Measurements from ENCODE around the gene FBXW10. TPM values are rescaled to one million over a fixed set of nuclear protein-coding genes. Genes with fewer than 3 reads are reported as not detected.

FBXW10 gene
- total RNA-seq, 1 experiment from 2014 or later: not detected

Small RNA genes lying within 50 kb of the gene (small RNA-seq; reads per million reads assigned to genes)
- not detected for gene AC026271.4

Other genes starting within 250 kb of the FBXW10 start
- not detected in 2 replicates for gene TBC1D28, start 99.7 kb upstream of the FBXW10 start, total RNA-seq (2014; rRNA removed; shearing (Covaris generic); ENCODE audit: low replicate concordance)
- 3.8 and 7.5 TPM in 2 replicates for gene FOXO3B, start 61.7 kb upstream of the FBXW10 start, total RNA-seq (2014; rRNA removed; shearing (Covaris generic); ENCODE audit: low replicate concordance)
- 21.1 and 26.8 TPM in 2 replicates for gene TVP23B, start 37.1 kb downstream of the FBXW10 start, total RNA-seq (2014; rRNA removed; shearing (Covaris generic); ENCODE audit: low replicate concordance)
- 114 and 181 TPM in 2 replicates for gene PRPSAP2, start 114.1 kb downstream of the FBXW10 start, total RNA-seq (2014; rRNA removed; shearing (Covaris generic); ENCODE audit: low replicate concordance)
- gene SLC5A10, start 208.1 kb downstream of the FBXW10 start, total RNA-seq (2014; rRNA removed; shearing (Covaris generic); ENCODE audit: low replicate concordance): not detected in 2 replicates